Subcutaneous adipose tissue (tissue), 4 donors: ENCODE measurements around the gene NKIRAS2. TPM values are rescaled to one million over a fixed set of nuclear protein-coding genes. Genes with fewer than 3 reads are reported as not detected.

Source experiments
- CTCF ChIP-seq: fragments of 450-650 bp; IDR thresholded peaks from one replicate; pipeline ENCODE4 v1.5.1; 2016; ENCODE audit warnings: low read depth, mild to moderate bottlenecking, control low read depth, antibody characterized with exemption, moderate library complexity
- total RNA-seq, 4 donors: library from RNA; depleted of rRNA; stranded (reverse); fragments of >200 nt; gene quantifications; one replicate each; pipeline ENCODE4 v1.1.0, GENCODE V29; 2016

The NKIRAS2 gene
- total RNA-seq, 4 donors from 2014 or later, result 21.2 to 37.1 (median 29.0) TPM

GRCh38 chr17:42047343-42047742 is 27.5 kb downstream of the NKIRAS2 start:
- no peak for TF ChIP-seq CTCF

- no peak for TF ChIP-seq CTCF
These were observed 30.0 kb downstream of the NKIRAS2 start for GRCh38 chr17:42049834-42050392.

GRCh38 chr17:42050393-42051012 is 30.6 kb downstream of the NKIRAS2 start, which contains the start of gene C17orf113:
Gene C17orf113, minus strand, starts transcription at chr17:42050601. Its CDS starts 7,225 bp downstream, at chr17:42043376.
- no peak for TF ChIP-seq CTCF

GRCh38 chr17:42051013-42051400 is 31.1 kb downstream of the NKIRAS2 start:
- no peak for TF ChIP-seq CTCF

- no peak for TF ChIP-seq CTCF
These were observed 31.8 kb downstream of the NKIRAS2 start for GRCh38 chr17:42051645-42052044.

GRCh38 chr17:42052346-42052877 is 32.5 kb downstream of the NKIRAS2 start:
- TF ChIP-seq CTCF, result no peak

GRCh38 chr17:42053731-42054500 is 34.0 kb downstream of the NKIRAS2 start:
- no peak for TF ChIP-seq CTCF
